Measurements from ENCODE around the gene UBL3.

GRCh38 chr13:29858231-29858630 lies 7.8 kb upstream of the UBL3 start:
- TF ChIP-seq CTCF (IDR thresholded peaks at IDR 0.05) (no peak), POLR2A (IDR thresholded peaks at IDR 0.05) (no peak)

Measured in Peyer's patch (tissue), 4 donors.